ENCODE results near the gene ARSI.

Gene ARSI

GRCh38 chr5:150296496-150296895 is 6.2 kb downstream of the ARSI start:
- peaks cover 54% of the 10 kb centered on the region for H3K4me1 Mint-ChIP-seq
- H3K4me3 Mint-ChIP-seq: no peak overlapping the region
- H3K9me3 Mint-ChIP-seq: no peaks in the 10 kb centered on the region
- no peak for DNase-seq
- no peaks in the 10 kb centered on the region for H3K36me3 Mint-ChIP-seq (ENCODE audit: low read depth)
- TF ChIP-seq CTCF (IDR thresholded peaks at IDR 0.05): no peak
- peaks cover 11% of the 10 kb centered on the region for H3K27me3 Mint-ChIP-seq (ENCODE audit: low read depth, poor library complexity)
- H3K27ac Mint-ChIP-seq: no peak overlapping the region

GRCh38 chr5:150295741-150296486 is 6.8 kb downstream of the ARSI start:
- Mint-ChIP-seq H3K4me1 (peaks cover 48% of the 10 kb centered on the region), H3K36me3 (ENCODE audit: low read depth) (no peaks in the 10 kb centered on the region), H3K27me3 (ENCODE audit: low read depth, poor library complexity) (peaks cover 8% of the 10 kb centered on the region), H3K4me3 (no peak overlapping the region), H3K27ac (no peak overlapping the region), H3K9me3 (no peaks in the 10 kb centered on the region)
- no peak for DNase-seq
- TF ChIP-seq CTCF (IDR thresholded peaks at IDR 0.05): no peak

- TF ChIP-seq CTCF (IDR thresholded peaks at IDR 0.05): no peak
- H3K36me3 Mint-ChIP-seq (ENCODE audit: low read depth): no peaks in the 10 kb centered on the region
- H3K4me1 Mint-ChIP-seq: peaks cover 41% of the 10 kb centered on the region
- DNase-seq: no peak
- no peak overlapping the region for H3K4me3 Mint-ChIP-seq
- no peak overlapping the region for H3K27ac Mint-ChIP-seq
- H3K27me3 Mint-ChIP-seq (ENCODE audit: low read depth, poor library complexity): peaks cover 6% of the 10 kb centered on the region
- no peaks in the 10 kb centered on the region for H3K9me3 Mint-ChIP-seq
Measured at GRCh38 chr5:150295172-150295634, 7.5 kb downstream of the ARSI start.

GRCh38 chr5:150294551-150295071 is 8.1 kb downstream of the ARSI start:
- Mint-ChIP-seq H3K4me3 (no peak overlapping the region), H3K36me3 (ENCODE audit: low read depth) (no peaks in the 10 kb centered on the region), H3K27me3 (ENCODE audit: low read depth, poor library complexity) (peaks cover 10% of the 10 kb centered on the region), H3K4me1 (peaks cover 35% of the 10 kb centered on the region), H3K9me3 (no peaks in the 10 kb centered on the region), H3K27ac (no peak overlapping the region)
- no peak for DNase-seq
- no peak for TF ChIP-seq CTCF (IDR thresholded peaks at IDR 0.05)

- no peak for TF ChIP-seq CTCF (IDR thresholded peaks at IDR 0.05)
- H3K27me3 Mint-ChIP-seq (ENCODE audit: low read depth, poor library complexity): peaks cover 10% of the 10 kb centered on the region
- H3K27ac Mint-ChIP-seq: no peak overlapping the region
Measured at GRCh38 chr5:150293091-150293941, 9.4 kb downstream of the ARSI start.

More at GRCh38 chr5:150293091-150293941, 9.4 kb downstream of the ARSI start:
- no peak for DNase-seq
- Mint-ChIP-seq H3K4me3 (no peak overlapping the region), H3K4me1 (peaks cover 26% of the 10 kb centered on the region), H3K9me3 (no peaks in the 10 kb centered on the region), H3K36me3 (ENCODE audit: low read depth) (no peaks in the 10 kb centered on the region)

All from nephron progenitor cell (in vitro differentiated cells).